Calu3 (cell line): ENCODE data around the gene MYPN. TPM values are rescaled to one million over a fixed set of nuclear protein-coding genes. Genes with fewer than 3 reads are reported as not detected.
"Not testable (repeated sequence)": the region's sequence is repeated elsewhere in the genome, so short reads cannot be mapped to it uniquely, and the experiment has no call there.

ENCODE experiments used
- BruUV-seq: library from RNA; stranded (reverse); fragments of 400-500 nt; replicated peaks from 2 replicates; lab custom pipeline; 2021; lab: Mats Ljungman, UMichigan
- CTCF ChIA-PET: fragments of 300-600 bp; sonication (Branson Sonifier 250); formaldehyde crosslinking; loops from one replicate; lab custom pipeline; 2022; ENCODE audit warnings: antibody characterized with exemption; lab: Charles Lee
- DNase-seq: peaks from one replicate; pipeline ENCODE4 v3.0.0; 2022
- H3K27ac Mint-ChIP-seq: one replicate; pipeline ENCODE4 v1.8.0; 2022; ENCODE audit warnings: mixed read lengths; ENCODE audit not compliant: unreplicated experiment
- H3K27me3 Mint-ChIP-seq: one replicate; pipeline ENCODE4 v1.8.0; 2022; ENCODE audit warnings: mixed read lengths; ENCODE audit not compliant: unreplicated experiment
- H3K36me3 Mint-ChIP-seq: one replicate; pipeline ENCODE4 v1.8.0; 2022; ENCODE audit warnings: mild to moderate bottlenecking, moderate library complexity, mixed read lengths; ENCODE audit not compliant: insufficient read depth, unreplicated experiment
- H3K4me1 Mint-ChIP-seq: one replicate; pipeline ENCODE4 v1.8.0; 2022; ENCODE audit warnings: mild to moderate bottlenecking, low read depth, mixed read lengths; ENCODE audit not compliant: unreplicated experiment
- H3K4me3 Mint-ChIP-seq: one replicate; pipeline ENCODE4 v1.8.0; 2022; ENCODE audit warnings: mild to moderate bottlenecking, low read depth, moderate library complexity, mixed read lengths; ENCODE audit not compliant: unreplicated experiment
- H3K9me3 Mint-ChIP-seq: one replicate; pipeline ENCODE4 v1.8.0; 2022; ENCODE audit warnings: low read depth, mixed read lengths; ENCODE audit not compliant: unreplicated experiment
- CTCF ChIP-seq: fragments of 200-600 bp; IDR thresholded peaks from one replicate; pipeline ENCODE4 v1.8.0; 2022; ENCODE audit warnings: antibody characterized with exemption; ENCODE audit not compliant: unreplicated experiment
- intact Hi-C: fragments of 100-400 bp; cut with micrococcal nuclease; formaldehyde crosslinking; loops from one replicate; pipeline ENCODE4 v1.10.0; 2022; ENCODE audit not compliant: unreplicated experiment
- total RNA-seq: library from RNA; stranded (reverse); gene quantifications from 2 replicates; pipeline ENCODE4 v1.2.3, GENCODE V29; 2022

MYPN gene
- total RNA-seq, 1 experiment from 2014 or later, result 0.38 TPM

GRCh38 chr10:68188835-68189234, 79.5 kb downstream of the MYPN start:
- peaks cover 39% of the 10 kb centered on the region for H3K27me3 Mint-ChIP-seq
- intact Hi-C loops, result no loop called here
- no peak for TF ChIP-seq CTCF
- no peaks in the 10 kb centered on the region for H3K4me1 Mint-ChIP-seq
- no peaks in the 10 kb centered on the region for H3K36me3 Mint-ChIP-seq
- H3K27ac Mint-ChIP-seq, result no peak overlapping the region
- CTCF ChIA-PET, result interaction anchor here (0.7 to 0.9 kb wide), 2 partner anchors 13 to 145 kb away, joined by 3 read pairs; no protein-coding TSS in a partner anchor
- peaks cover 4% of the 10 kb centered on the region for H3K9me3 Mint-ChIP-seq
- no TSS peak for BruUV-seq
- no peak overlapping the region for H3K4me3 Mint-ChIP-seq
- no peak for DNase-seq

- intact Hi-C loops, result no loop called here
- H3K27me3 Mint-ChIP-seq, result peaks cover 11% of the 10 kb centered on the region
- CTCF ChIA-PET, result no interaction called here
- peaks cover 4% of the 10 kb centered on the region for H3K9me3 Mint-ChIP-seq
- no peaks in the 10 kb centered on the region for H3K36me3 Mint-ChIP-seq
- no peak overlapping the region for H3K27ac Mint-ChIP-seq
- BruUV-seq, result no TSS peak
- TF ChIP-seq CTCF, result no peak
- no peak for DNase-seq
- no peak overlapping the region for H3K4me3 Mint-ChIP-seq
- no peaks in the 10 kb centered on the region for H3K4me1 Mint-ChIP-seq
Observed at GRCh38 chr10:68192113-68192512, 82.8 kb downstream of the MYPN start.

- DNase-seq, result no peak
- BruUV-seq, result no TSS peak
- TF ChIP-seq CTCF, result no peak
- Mint-ChIP-seq H3K9me3 (peaks cover 4% of the 10 kb centered on the region), H3K36me3 (no peaks in the 10 kb centered on the region), H3K4me1 (peaks cover 4% of the 10 kb centered on the region), H3K4me3 (no peak overlapping the region), H3K27me3 (no peaks in the 10 kb centered on the region), H3K27ac (no peak overlapping the region)
- CTCF ChIA-PET, result interaction anchor here (0.7 kb wide), 1 partner anchor 109 kb away, joined by 3 read pairs; no protein-coding TSS in a partner anchor
- intact Hi-C loops, result no loop called here
Observed at GRCh38 chr10:68194290-68194689, 85.0 kb downstream of the MYPN start.

- H3K27me3 Mint-ChIP-seq, H3K4me3 Mint-ChIP-seq, DNase-seq, BruUV-seq, H3K9me3 Mint-ChIP-seq, intact Hi-C loops, H3K4me1 Mint-ChIP-seq, H3K27ac Mint-ChIP-seq, H3K36me3 Mint-ChIP-seq, CTCF ChIA-PET: not testable (repeated sequence)
Observed at GRCh38 chr10:68195776-68196175, 86.5 kb downstream of the MYPN start.

DNA sequence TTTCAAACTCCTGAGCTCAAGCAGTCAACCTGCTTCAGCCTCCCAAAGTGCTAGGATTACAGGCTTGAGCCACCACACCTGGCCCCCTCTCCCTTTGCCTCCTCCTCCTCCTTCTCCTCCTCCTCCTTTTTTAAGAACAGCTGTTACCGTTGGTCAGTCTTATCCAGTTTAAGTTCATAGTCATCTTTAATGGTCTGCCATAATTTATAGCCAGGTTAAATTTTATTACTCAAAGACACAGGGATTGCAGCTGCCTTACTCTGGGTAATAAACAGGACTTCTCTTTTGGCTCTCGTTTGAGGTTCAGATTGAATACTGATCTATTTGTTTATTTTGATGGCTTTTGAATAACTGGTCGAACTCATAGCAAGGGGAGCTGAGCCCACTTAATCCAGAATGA, 87.4 kb downstream of the MYPN start:
- intact Hi-C loops, result no loop called here
- no peak for DNase-seq
- peaks cover 4% of the 10 kb centered on the region for H3K9me3 Mint-ChIP-seq
- H3K36me3 Mint-ChIP-seq, result no peaks in the 10 kb centered on the region
- peaks cover 7% of the 10 kb centered on the region for H3K4me1 Mint-ChIP-seq
- H3K27me3 Mint-ChIP-seq, result no peaks in the 10 kb centered on the region
- H3K4me3 Mint-ChIP-seq, result no peak overlapping the region
- CTCF ChIA-PET, result interaction anchor here (0.6 to 1.1 kb wide), 3 partner anchors 11 to 423 kb away, joined by 3 to 5 read pairs (median 3); no protein-coding TSS in a partner anchor
- no peak overlapping the region for H3K27ac Mint-ChIP-seq
- no peak for TF ChIP-seq CTCF
- no TSS peak for BruUV-seq
